ENCODE data around the gene HAUS8. TPM values are rescaled to one million over a fixed set of nuclear protein-coding genes. Genes with fewer than 3 reads are reported as not detected.
"Not testable (repeated sequence)": the region's sequence is repeated elsewhere in the genome, so short reads cannot be mapped to it uniquely, and the experiment has no call there.

Gene HAUS8
- total RNA-seq, 4 donors from 2014 or later: 9.7 to 29.7 (median 10.1) TPM

DNA sequence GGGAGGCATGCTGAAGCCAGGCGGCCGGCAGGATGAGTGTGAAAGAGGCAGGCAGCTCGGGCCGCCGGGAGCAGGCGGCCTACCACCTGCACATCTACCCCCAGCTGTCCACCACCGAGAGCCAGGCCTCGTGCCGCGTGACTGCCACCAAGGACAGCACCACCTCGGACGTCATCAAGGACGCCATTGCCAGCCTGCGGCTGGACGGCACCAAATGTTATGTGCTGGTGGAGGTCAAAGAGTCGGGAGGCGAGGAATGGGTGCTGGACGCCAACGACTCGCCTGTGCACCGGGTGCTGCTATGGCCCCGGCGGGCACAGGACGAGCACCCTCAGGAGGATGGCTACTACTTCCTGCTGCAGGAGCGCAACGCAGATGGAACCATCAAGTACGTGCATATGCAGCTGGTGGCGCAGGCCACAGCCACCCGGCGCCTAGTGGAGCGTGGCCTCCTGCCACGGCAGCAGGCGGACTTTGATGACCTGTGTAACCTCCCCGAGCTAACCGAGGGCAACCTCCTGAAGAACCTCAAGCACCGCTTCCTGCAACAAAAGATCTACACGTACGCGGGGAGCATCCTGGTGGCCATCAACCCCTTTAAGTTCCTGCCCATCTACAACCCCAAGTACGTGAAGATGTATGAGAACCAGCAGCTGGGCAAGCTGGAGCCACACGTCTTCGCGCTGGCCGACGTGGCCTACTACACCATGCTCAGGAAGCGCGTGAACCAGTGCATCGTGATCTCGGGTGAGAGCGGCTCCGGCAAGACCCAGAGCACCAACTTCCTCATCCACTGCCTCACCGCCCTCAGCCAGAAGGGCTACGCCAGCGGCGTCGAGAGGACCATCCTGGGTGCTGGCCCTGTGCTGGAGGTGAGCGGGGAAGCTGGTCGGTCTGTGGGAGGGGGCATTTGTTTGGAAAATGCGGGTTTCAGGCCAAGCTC is 26.7 kb upstream of the HAUS8 start:
- peaks cover 0 to 14% (median 2%) of the 10 kb centered on the region in 4 donors for H3K4me1 ChIP-seq
- no peak for TF ChIP-seq POLR2A (IDR thresholded peaks at IDR 0.05)
- TF ChIP-seq, protein P1, sequence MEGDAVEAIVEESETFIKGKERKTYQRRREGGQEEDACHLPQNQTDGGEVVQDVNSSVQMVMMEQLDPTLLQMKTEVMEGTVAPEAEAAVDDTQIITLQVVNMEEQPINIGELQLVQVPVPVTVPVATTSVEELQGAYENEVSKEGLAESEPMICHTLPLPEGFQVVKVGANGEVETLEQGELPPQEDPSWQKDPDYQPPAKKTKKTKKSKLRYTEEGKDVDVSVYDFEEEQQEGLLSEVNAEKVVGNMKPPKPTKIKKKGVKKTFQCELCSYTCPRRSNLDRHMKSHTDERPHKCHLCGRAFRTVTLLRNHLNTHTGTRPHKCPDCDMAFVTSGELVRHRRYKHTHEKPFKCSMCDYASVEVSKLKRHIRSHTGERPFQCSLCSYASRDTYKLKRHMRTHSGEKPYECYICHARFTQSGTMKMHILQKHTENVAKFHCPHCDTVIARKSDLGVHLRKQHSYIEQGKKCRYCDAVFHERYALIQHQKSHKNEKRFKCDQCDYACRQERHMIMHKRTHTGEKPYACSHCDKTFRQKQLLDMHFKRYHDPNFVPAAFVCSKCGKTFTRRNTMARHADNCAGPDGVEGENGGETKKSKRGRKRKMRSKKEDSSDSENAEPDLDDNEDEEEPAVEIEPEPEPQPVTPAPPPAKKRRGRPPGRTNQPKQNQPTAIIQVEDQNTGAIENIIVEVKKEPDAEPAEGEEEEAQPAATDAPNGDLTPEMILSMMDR (IDR thresholded peaks at IDR 0.05): no peak
- H3K9me3 ChIP-seq: no peaks in the 10 kb centered on the region
- H3K36me3 ChIP-seq: peaks cover 0 to 46% (median 0%) of the 10 kb centered on the region in 3 donors
- H3K27ac ChIP-seq: peak overlapping the region in 2 of 4 donors; percentile 42 to 63
- H3K4me3 ChIP-seq: no peak overlapping the region
- DNase-seq: peak in 2 of 3 donors; percentile 65 to 81
- no peaks in the 10 kb centered on the region for H3K27me3 ChIP-seq

GRCh38 chr19:17098326-17098725 is 23.1 kb upstream of the HAUS8 start:
- no peak for DNase-seq
- peaks cover 0 to 22% (median 0%) of the 10 kb centered on the region in 3 donors for H3K36me3 ChIP-seq
- H3K4me3 ChIP-seq: no peak overlapping the region
- H3K27me3 ChIP-seq: no peaks in the 10 kb centered on the region
- H3K27ac ChIP-seq: peak overlapping the region in 1 of 4 donors; percentile 17
- peaks cover 0 to 27% (median 0%) of the 10 kb centered on the region in 4 donors for H3K4me1 ChIP-seq
- no peaks in the 10 kb centered on the region for H3K9me3 ChIP-seq
- TF ChIP-seq, protein P1 (IDR thresholded peaks at IDR 0.05): no peak
- no peak for TF ChIP-seq POLR2A (IDR thresholded peaks at IDR 0.05)

DNA sequence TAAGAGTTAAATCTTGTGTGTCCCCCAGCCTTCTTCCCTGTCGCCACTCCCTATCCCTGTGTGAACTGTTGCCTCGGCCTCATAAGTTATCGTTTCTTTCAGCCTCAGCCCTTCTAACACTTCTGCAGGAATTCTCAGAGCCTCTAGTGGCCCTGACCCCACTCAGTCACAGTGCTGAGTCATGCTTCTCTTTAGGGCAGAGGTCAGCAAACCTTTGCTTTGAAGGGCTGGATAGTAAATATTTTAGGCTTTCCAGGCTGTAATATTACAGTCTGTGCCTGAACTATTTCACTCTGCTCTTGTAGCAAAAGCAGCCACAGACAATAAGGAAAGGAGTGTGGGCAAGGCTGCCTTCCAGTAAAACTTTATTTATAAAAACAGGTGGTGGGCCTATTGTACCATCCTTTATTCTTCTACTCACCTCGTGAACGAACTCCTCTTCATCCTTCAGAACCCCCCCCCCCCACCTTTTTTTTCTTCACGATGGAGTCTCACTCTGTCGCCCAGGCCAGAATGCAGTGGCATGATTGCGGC is 22.4 kb upstream of the HAUS8 start:
- DNase-seq: peak in 1 of 3 donors; percentile 59
- Histone ChIP-seq H3K27ac (peak overlapping the region in 2 of 4 donors; percentile 17 to 34), H3K36me3 (peaks cover 0 to 16% (median 0%) of the 10 kb centered on the region in 3 donors), H3K27me3 (no peaks in the 10 kb centered on the region), H3K9me3 (no peaks in the 10 kb centered on the region), H3K4me1 (peaks cover 0 to 27% (median 0%) of the 10 kb centered on the region in 4 donors), H3K4me3 (no peak overlapping the region)
- TF ChIP-seq, protein P1 (IDR thresholded peaks at IDR 0.05): no peak
- no peak for TF ChIP-seq POLR2A (IDR thresholded peaks at IDR 0.05)

GRCh38 chr19:17095141-17095919 is 20.1 kb upstream of the HAUS8 start:
- no peak overlapping the region for H3K4me3 ChIP-seq
- H3K27ac ChIP-seq: peak overlapping the region; percentile 47 to 73 (median 58)
- H3K9me3 ChIP-seq: no peaks in the 10 kb centered on the region
- H3K36me3 ChIP-seq: no peaks in the 10 kb centered on the region
- TF ChIP-seq, protein P1 (IDR thresholded peaks at IDR 0.05): no peak
- TF ChIP-seq POLR2A (IDR thresholded peaks at IDR 0.05): no peak
- no peaks in the 10 kb centered on the region for H3K27me3 ChIP-seq
- peak in 1 of 3 donors; percentile 60 for DNase-seq
- H3K4me1 ChIP-seq: peaks cover 0 to 40% (median 14%) of the 10 kb centered on the region in 4 donors

DNA sequence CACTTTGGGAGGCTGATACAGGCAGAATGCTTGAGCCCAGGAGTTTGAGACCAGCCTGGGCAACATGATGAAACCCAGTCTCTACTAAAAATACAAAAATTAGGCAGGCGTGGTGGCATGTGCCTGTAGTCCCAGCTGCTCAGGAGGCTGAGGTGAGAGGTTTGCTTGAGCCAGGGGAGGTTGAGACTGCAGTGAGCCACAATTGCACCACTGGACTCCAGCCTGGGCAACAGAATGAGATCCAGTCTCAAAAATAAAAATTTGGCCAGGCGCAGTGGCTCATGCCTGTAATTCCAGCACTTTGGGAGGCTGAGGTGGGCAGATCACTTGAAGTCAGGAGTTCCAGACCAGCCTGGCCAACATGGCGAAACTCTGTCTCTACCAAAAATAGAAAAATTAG is 19.4 kb upstream of the HAUS8 start:
- not testable (repeated sequence) for H3K4me3 ChIP-seq, DNase-seq, H3K9me3 ChIP-seq, H3K36me3 ChIP-seq, H3K27me3 ChIP-seq
- peak overlapping the region; percentile 47 to 73 (median 58) for H3K27ac ChIP-seq
- H3K4me1 ChIP-seq: peaks cover 0 to 43% (median 15%) of the 10 kb centered on the region in 4 donors
